ENCODE results near the gene HLCS. TPM values are rescaled to one million over a fixed set of nuclear protein-coding genes. Genes with fewer than 3 reads are reported as not detected.

Gene HLCS
- polyA plus RNA-seq, 1 experiment = 16.9 TPM

- ChIA-PET POLR2A (no interaction called here), CTCF (no interaction called here)
- Histone ChIP-seq H3K4me3 (ENCODE audit: low read depth, low read length) (no peak overlapping the region), H3K27me3 (ENCODE audit: control insufficient read depth, insufficient read depth, low read length) (no peaks in the 10 kb centered on the region), H3K36me3 (ENCODE audit: control insufficient read depth, insufficient read depth, low read length) (no peaks in the 10 kb centered on the region)
- DNase-seq (ENCODE audit: low read depth) = no peak
- TF ChIP-seq, protein P1, sequence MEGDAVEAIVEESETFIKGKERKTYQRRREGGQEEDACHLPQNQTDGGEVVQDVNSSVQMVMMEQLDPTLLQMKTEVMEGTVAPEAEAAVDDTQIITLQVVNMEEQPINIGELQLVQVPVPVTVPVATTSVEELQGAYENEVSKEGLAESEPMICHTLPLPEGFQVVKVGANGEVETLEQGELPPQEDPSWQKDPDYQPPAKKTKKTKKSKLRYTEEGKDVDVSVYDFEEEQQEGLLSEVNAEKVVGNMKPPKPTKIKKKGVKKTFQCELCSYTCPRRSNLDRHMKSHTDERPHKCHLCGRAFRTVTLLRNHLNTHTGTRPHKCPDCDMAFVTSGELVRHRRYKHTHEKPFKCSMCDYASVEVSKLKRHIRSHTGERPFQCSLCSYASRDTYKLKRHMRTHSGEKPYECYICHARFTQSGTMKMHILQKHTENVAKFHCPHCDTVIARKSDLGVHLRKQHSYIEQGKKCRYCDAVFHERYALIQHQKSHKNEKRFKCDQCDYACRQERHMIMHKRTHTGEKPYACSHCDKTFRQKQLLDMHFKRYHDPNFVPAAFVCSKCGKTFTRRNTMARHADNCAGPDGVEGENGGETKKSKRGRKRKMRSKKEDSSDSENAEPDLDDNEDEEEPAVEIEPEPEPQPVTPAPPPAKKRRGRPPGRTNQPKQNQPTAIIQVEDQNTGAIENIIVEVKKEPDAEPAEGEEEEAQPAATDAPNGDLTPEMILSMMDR (IDR thresholded peaks at IDR 0.05; ENCODE audit: insufficient read depth, low read depth, low read length) = no peak
Observed at GRCh38 chr21:36882776-36883175, 83.7 kb downstream of the HLCS start.

GRCh38 chr21:36881228-36881627, 85.2 kb downstream of the HLCS start:
- Histone ChIP-seq H3K36me3 (ENCODE audit: control insufficient read depth, insufficient read depth, low read length) (no peaks in the 10 kb centered on the region), H3K27me3 (ENCODE audit: control insufficient read depth, insufficient read depth, low read length) (no peaks in the 10 kb centered on the region), H3K4me3 (ENCODE audit: low read depth, low read length) (no peak overlapping the region)
- ChIA-PET POLR2A (no interaction called here), CTCF (interaction anchor here (1.0 kb wide), 1 partner anchor 10 kb away, joined by 3 read pairs; no protein-coding TSS in a partner anchor)
- TF ChIP-seq, protein P1 (IDR thresholded peaks at IDR 0.05; ENCODE audit: insufficient read depth, low read depth, low read length) = no peak
- DNase-seq (ENCODE audit: low read depth) = no peak

DNA sequence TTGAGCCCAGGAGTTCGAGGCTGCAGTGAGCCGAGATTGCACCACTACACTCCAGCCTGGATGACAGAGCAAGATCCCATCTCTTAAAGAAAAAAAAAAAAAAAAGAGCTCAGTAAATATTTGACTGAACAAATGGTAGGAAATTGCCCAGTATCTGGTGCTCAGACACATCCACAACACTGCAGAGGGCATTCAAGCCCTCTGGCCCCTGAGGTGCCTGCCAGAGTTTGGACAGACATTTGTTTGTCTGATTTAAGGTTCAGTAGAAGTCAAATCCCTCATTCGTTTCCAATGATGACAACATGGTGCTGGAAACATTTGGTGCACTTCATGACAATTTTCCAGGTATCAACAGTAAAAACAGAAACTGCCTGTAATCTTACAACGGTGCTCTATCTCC, 86.6 kb downstream of the HLCS start:
- ChIA-PET CTCF (interaction anchor here (0.7 kb wide), 1 partner anchor 49 kb away, joined by 3 read pairs; no protein-coding TSS in a partner anchor), POLR2A (no interaction called here)
- DNase-seq (ENCODE audit: low read depth) = no peak
- no peaks in the 10 kb centered on the region for H3K27me3 ChIP-seq (ENCODE audit: control insufficient read depth, insufficient read depth, low read length)
- TF ChIP-seq, protein P1 (IDR thresholded peaks at IDR 0.05; ENCODE audit: insufficient read depth, low read depth, low read length) = no peak
- no peaks in the 10 kb centered on the region for H3K36me3 ChIP-seq (ENCODE audit: control insufficient read depth, insufficient read depth, low read length)
- no peak overlapping the region for H3K4me3 ChIP-seq (ENCODE audit: low read depth, low read length)

GRCh38 chr21:36877741-36878140, 88.7 kb downstream of the HLCS start:
- POLR2A ChIA-PET = no interaction called here
- CTCF ChIA-PET = no interaction called here
- no peaks in the 10 kb centered on the region for H3K36me3 ChIP-seq (ENCODE audit: control insufficient read depth, insufficient read depth, low read length)
- no peak for DNase-seq (ENCODE audit: low read depth)
- no peaks in the 10 kb centered on the region for H3K27me3 ChIP-seq (ENCODE audit: control insufficient read depth, insufficient read depth, low read length)
- TF ChIP-seq, protein P1 (IDR thresholded peaks at IDR 0.05; ENCODE audit: insufficient read depth, low read depth, low read length) = no peak
- H3K4me3 ChIP-seq (ENCODE audit: low read depth, low read length) = no peak overlapping the region

GRCh38 chr21:36874665-36875064, 91.8 kb downstream of the HLCS start:
- H3K36me3 ChIP-seq (ENCODE audit: control insufficient read depth, insufficient read depth, low read length) = no peaks in the 10 kb centered on the region
- DNase-seq (ENCODE audit: low read depth) = no peak
- ChIA-PET CTCF (no interaction called here), POLR2A (no interaction called here)
- H3K27me3 ChIP-seq (ENCODE audit: control insufficient read depth, insufficient read depth, low read length) = no peaks in the 10 kb centered on the region
- TF ChIP-seq, protein P1 (IDR thresholded peaks at IDR 0.05; ENCODE audit: insufficient read depth, low read depth, low read length) = no peak
- H3K4me3 ChIP-seq (ENCODE audit: low read depth, low read length) = no peak overlapping the region

All from BJ (cell line).